Activated naive CD8-positive, alpha-beta T cell treated with anti-CD3 and anti-CD28 coated beads, Interleukin-2, amount 50 U/mL, for 24 hours (primary cell): ENCODE results near the gene C19orf12.
"Not testable (repeated sequence)": the region's sequence is repeated elsewhere in the genome, so short reads cannot be mapped to it uniquely, and the experiment has no call there.

Experiments
- ATAC-seq: fragments of 150-1000 bp; cut with Tn5 transposase; one replicate; pipeline ENCODE4 v1.10.0; 2021
- DNase-seq: peaks from one replicate; pipeline ENCODE4 v3.0.0; 2021
- H3K27ac Mint-ChIP-seq: one replicate; pipeline ENCODE4 v1.8.0; 2021; ENCODE audit warnings: mild to moderate bottlenecking, mixed read lengths
- H3K27me3 Mint-ChIP-seq: one replicate; pipeline ENCODE4 v1.8.0; 2021; ENCODE audit warnings: mixed read lengths
- H3K36me3 Mint-ChIP-seq: one replicate; pipeline ENCODE4 v1.8.0; 2021; ENCODE audit warnings: low read depth, mixed read lengths
- H3K4me1 Mint-ChIP-seq: one replicate; pipeline ENCODE4 v1.8.0; 2021; ENCODE audit warnings: mixed read lengths
- H3K4me3 Mint-ChIP-seq: one replicate; pipeline ENCODE4 v1.8.0; 2021; ENCODE audit warnings: mild to moderate bottlenecking, moderate library complexity, mixed read lengths
- H3K9me3 Mint-ChIP-seq: one replicate; pipeline ENCODE4 v1.8.0; 2021; ENCODE audit warnings: mixed read lengths

The C19orf12 gene

DNA sequence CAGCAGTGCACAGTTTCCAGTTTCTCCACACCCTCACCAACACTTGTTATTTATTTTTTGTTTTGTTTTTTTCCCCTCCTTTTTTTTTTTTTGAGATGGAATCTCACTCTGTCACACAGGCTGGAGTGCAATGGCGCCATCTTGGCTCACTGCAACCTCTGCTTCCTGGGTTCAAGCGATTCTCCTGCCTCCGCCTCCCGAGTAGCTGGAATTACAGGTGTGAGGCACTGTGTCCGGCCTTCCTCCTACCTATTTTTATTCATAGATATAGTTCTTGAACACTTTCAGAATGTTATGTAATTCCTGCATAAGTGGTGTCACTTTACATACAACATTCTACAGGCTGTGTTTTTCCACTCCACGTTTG lies 44.1 kb downstream of the C19orf12 start:
- DNase-seq, ATAC-seq, H3K9me3 Mint-ChIP-seq, H3K27me3 Mint-ChIP-seq: not testable (repeated sequence)
- H3K36me3 Mint-ChIP-seq: peaks cover 33% of the 10 kb centered on the region
- peaks cover 85% of the 10 kb centered on the region for H3K4me1 Mint-ChIP-seq
- H3K4me3 Mint-ChIP-seq: peak overlapping the region; percentile 63
- peak overlapping the region; percentile 91 for H3K27ac Mint-ChIP-seq

DNA sequence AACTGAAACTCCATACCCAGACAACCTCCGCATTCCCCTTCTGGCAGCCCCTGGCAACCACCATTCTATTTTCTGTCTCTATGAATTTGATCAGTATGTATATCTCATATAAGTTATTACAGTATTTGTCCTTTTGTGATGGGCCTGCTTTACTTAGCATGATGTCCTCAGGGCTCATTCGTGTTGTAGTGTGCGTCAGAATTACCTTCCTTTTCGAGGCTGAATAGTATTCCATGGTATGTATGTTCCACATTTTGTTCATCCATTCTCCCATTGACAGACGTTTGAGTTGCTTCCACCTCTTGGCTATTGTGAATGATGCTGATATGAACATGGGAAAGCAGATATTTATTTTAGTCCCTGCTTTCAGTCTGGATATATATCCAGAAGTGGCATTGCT lies 44.8 kb downstream of the C19orf12 start:
- DNase-seq: no peak
- Mint-ChIP-seq H3K4me3 (peak overlapping the region; percentile 14), H3K27ac (peak overlapping the region; percentile 91), H3K36me3 (peaks cover 30% of the 10 kb centered on the region), H3K27me3 (no peaks in the 10 kb centered on the region), H3K4me1 (peaks cover 77% of the 10 kb centered on the region), H3K9me3 (no peaks in the 10 kb centered on the region)
- ATAC-seq: no peak

DNA sequence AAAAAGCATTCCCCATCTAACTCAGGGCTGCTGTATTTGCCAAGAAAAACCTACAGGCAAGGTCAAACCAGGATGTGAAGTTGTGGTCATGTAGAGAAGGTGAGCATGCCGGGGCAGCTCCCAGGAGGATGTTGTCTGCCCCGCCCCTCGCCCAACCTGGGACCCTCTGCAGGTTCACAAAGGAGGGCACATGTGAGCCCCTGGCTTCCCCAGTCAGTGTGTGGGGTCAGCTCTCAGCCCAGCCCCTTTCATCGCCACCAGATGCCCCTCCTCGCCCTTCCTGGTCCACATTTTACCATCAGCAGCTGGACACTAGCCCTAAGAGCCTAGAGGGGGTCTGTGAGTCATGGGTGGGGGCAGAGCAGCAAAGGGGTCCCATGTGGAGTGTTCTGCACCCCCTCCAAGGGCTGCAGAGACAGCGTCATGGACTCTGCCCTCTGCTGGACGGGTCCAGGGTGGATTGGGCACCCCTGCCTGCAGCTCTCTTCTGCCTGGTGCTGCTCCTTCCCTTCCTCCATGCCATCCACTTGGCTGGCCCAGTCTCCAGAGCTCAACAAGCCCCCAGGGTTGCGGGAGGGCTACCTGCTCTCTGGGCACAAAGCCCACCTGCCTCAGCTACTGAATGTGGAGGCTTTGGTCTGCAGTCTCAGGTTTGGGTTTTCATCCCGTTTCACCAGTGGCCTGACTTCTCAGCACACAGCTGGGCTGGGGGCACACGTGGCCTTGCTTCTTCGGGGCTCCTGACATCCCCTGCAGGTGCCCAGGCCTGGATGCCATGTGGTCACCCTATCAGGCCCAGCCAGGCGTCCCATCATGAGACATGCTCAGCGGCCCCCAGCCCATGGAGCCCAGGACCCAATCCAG lies 46.1 kb downstream of the C19orf12 start:
- H3K27me3 Mint-ChIP-seq: no peaks in the 10 kb centered on the region
- no peak for ATAC-seq
- peak overlapping the region; percentile 89 for H3K4me3 Mint-ChIP-seq
- peak overlapping the region; percentile 84 for H3K27ac Mint-ChIP-seq
- peak; percentile 46 for DNase-seq
- H3K36me3 Mint-ChIP-seq: peaks cover 30% of the 10 kb centered on the region
- H3K9me3 Mint-ChIP-seq: no peaks in the 10 kb centered on the region
- H3K4me1 Mint-ChIP-seq: peaks cover 81% of the 10 kb centered on the region

DNA sequence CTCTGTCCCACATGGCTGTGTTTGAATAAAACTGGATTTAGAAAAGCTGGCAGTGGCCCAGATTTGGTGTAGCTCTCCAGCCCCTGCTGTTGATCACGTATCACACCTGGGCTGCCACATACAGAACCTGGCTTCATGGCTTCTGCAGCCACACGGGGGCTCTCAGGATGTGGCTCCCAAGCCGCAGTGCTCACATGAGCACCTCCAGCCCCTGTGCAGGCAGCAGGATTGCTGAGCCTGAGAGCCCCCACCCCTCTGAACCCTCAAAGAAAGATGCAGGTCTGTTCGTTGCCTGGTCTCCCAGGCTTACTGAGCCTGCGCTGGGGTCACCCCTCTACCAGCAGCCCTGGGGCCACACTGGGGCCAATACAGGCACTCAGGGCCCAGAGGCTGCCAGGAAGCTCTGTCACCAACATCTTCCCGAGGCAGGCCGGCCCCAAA lies 47.1 kb downstream of the C19orf12 start:
- no peaks in the 10 kb centered on the region for H3K27me3 Mint-ChIP-seq
- peak overlapping the region; percentile 89 for H3K4me3 Mint-ChIP-seq
- H3K4me1 Mint-ChIP-seq: peaks cover 78% of the 10 kb centered on the region
- H3K36me3 Mint-ChIP-seq: peaks cover 28% of the 10 kb centered on the region
- H3K9me3 Mint-ChIP-seq: no peaks in the 10 kb centered on the region
- H3K27ac Mint-ChIP-seq: peak overlapping the region; percentile 84
- ATAC-seq (peak; percentile 17), DNase-seq (peak; percentile 64)

DNA sequence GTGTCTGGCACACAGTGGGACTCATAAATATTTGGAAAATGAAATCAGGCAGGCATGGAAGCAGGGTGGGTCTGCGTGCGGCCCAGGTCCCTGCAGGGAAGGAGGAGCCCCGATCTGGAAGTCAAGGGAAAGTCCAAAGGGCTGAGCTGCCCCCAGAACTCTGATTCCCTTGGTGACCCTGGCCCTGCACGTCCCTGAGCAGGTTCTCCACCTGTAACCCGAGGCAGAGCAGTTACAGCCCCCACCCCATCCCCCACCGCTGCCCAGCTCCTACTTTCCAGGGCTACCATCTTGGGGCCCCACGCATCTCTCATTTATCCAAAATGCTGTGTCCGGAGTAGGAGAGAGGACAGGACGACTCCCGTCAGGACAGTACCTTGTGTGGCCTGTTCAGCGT lies 47.7 kb downstream of the C19orf12 start:
- H3K27me3 Mint-ChIP-seq: no peaks in the 10 kb centered on the region
- peak overlapping the region; percentile 89 for H3K4me3 Mint-ChIP-seq
- ATAC-seq: no peak
- H3K27ac Mint-ChIP-seq: peak overlapping the region; percentile 84
- DNase-seq: no peak
- H3K9me3 Mint-ChIP-seq: no peaks in the 10 kb centered on the region
- peaks cover 25% of the 10 kb centered on the region for H3K36me3 Mint-ChIP-seq
- H3K4me1 Mint-ChIP-seq: peaks cover 78% of the 10 kb centered on the region

DNA sequence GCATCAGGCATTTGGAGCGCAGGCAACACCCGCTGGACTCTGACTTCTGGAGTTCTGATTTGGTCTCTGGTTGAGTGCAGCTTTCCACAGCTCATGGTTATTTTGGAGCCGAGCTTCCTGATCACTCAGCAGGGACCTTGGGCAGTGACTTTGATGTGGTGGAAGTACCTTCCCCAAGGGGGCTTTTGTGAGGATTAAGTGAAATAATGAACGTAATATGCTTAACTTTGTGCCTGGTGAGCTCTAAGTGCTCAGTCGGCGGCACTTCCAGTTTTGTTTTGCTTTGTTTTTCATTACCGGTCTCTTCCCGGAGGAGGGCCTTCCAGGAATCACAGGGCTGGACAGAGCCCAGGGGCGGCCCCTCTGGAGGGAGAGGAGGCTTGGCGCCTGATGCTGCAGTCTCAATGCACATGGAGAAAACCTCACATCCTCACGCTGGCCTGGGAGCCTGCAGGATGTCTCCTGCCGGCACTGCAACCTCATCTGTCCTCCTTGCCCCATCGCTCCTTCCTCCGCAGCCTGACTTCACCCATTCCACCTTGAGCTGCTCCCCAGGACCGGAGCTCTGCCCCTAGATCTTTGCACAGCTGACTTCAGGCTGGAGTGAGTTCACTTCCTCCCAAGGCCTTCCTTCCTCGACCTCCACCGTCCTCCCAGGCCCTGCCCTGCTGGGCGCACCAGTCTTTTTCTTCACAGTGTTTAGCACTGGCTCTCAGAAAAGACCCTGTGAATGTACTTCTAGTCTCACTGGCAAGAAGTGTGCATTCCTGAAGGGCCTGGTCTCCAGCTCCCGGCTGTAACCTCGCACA lies 48.3 kb downstream of the C19orf12 start:
- peaks cover 22% of the 10 kb centered on the region for H3K36me3 Mint-ChIP-seq
- H3K27ac Mint-ChIP-seq: peak overlapping the region; percentile 84
- H3K4me1 Mint-ChIP-seq: peaks cover 77% of the 10 kb centered on the region
- no peaks in the 10 kb centered on the region for H3K9me3 Mint-ChIP-seq
- no peak for ATAC-seq
- H3K4me3 Mint-ChIP-seq: peak overlapping the region; percentile 89
- H3K27me3 Mint-ChIP-seq: no peaks in the 10 kb centered on the region
- DNase-seq: peak; percentile 31

DNA sequence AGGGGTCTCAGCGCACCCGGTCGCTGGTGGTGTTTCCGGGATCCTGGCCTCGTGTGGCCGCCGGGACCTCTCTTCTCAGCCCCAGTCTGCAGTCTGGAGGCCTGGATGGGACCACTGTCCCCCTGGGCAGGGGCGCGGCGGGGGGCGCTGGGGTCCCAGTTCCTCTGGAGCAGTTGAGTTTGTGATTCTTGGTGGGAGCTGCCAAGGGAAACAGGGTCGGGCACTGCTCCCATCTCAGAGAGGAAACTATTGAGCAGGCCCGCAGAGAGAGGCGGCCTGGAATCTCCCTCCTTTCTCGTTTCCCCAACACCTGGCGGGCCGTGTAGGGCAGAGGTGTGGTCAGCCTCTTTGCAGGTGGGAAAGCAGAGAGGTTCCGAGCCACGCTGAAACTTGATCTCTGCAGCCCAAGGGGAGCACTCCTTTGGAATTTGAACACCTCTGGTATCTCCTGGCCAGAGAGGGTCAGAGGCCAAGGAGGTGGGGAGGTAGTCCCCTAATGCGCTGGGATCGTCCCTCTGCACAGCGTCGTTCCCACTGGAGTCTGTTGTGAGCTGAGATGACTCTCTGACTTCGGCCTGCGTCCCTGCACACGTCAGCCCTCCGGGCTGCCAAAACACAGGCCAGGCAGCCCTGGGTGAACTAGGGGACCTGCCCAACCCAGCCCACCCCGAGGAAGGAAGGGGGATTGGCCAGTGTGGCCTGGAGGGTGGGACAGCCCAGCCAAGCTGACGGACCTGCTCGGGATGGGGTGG lies 49.1 kb downstream of the C19orf12 start:
- ATAC-seq: no peak
- no peaks in the 10 kb centered on the region for H3K9me3 Mint-ChIP-seq
- peak overlapping the region; percentile 84 for H3K27ac Mint-ChIP-seq
- H3K4me3 Mint-ChIP-seq: peak overlapping the region; percentile 89
- no peaks in the 10 kb centered on the region for H3K27me3 Mint-ChIP-seq
- no peak for DNase-seq
- peaks cover 15% of the 10 kb centered on the region for H3K36me3 Mint-ChIP-seq
- peaks cover 75% of the 10 kb centered on the region for H3K4me1 Mint-ChIP-seq

DNA sequence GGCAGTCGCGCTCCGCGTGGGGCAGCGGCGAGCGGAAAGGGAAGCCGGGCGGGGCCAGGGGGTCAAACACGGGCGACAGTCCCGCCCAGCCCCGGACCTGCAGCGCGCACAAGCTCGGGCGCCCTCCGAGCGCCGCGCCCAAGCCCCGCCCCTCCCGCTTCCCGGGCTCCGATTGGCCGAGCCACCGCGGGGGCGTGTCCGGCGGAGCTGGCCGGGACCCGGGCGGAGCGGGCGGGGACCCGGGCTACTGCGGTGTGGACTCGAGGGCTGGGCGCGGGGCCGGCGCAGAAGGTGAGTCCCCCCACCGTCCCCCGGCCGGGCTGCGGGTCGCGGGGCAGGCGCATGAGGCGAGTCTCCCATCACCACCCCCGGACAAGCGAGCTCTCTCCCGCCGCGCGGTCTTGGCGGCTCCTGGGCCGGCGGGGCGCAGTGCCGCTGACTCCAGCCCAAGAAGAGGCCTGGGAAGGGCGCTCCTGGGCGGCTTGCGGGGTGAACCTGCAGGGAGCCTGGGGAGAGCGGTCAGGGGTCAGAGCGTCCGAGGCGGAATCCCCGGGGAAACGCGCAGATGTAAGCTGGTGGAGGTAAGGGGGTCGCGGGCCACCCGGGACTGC lies 49.7 kb downstream of the C19orf12 start, which contains the start of gene PLEKHF1:
Gene PLEKHF1, plus strand, starts transcription at position 247 of the 611 bp plus-strand sequence. CDS start 8,379 bp downstream, outside the sequence.
- Mint-ChIP-seq H3K4me3 (peak within 1 kb of the TSS; percentile 89), H3K27me3 (no peaks in the 10 kb centered on the region), H3K4me1 (peaks cover 75% of the 10 kb centered on the region), H3K9me3 (no peaks in the 10 kb centered on the region), H3K36me3 (peaks cover 12% of the 10 kb centered on the region), H3K27ac (peak within 1 kb of the TSS; percentile 75)
- peak; percentile 93 for DNase-seq
- ATAC-seq: peak; percentile 76

DNA sequence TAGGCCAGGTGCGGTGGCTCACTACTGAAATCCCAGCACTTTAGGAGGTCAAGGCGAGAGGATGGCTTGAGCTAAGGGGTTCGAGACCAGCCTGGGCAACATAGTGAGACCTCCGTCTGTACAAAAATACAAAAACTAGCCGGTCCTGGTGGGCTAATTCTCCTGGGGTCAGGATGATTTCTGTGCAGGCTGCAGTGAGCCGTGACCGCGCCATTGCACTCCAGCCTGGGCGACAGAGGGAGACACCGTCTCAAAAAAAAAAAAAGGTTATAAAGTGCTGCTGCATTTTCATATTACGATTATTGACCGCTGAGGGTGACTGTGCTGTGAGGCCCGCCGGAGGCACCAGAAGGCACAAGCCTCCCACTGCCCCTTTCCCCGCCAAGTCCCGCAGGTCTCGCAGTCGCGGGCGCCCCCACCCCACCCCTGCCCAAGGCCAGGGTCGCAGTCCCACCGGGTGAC lies 50.3 kb downstream of the C19orf12 start:
- Mint-ChIP-seq H3K4me1 (peaks cover 72% of the 10 kb centered on the region), H3K9me3 (no peaks in the 10 kb centered on the region), H3K4me3 (peak overlapping the region; percentile 75), H3K36me3 (peaks cover 8% of the 10 kb centered on the region), H3K27ac (peak overlapping the region; percentile 75), H3K27me3 (no peaks in the 10 kb centered on the region)
- DNase-seq (no peak), ATAC-seq (peak; percentile 10)

DNA sequence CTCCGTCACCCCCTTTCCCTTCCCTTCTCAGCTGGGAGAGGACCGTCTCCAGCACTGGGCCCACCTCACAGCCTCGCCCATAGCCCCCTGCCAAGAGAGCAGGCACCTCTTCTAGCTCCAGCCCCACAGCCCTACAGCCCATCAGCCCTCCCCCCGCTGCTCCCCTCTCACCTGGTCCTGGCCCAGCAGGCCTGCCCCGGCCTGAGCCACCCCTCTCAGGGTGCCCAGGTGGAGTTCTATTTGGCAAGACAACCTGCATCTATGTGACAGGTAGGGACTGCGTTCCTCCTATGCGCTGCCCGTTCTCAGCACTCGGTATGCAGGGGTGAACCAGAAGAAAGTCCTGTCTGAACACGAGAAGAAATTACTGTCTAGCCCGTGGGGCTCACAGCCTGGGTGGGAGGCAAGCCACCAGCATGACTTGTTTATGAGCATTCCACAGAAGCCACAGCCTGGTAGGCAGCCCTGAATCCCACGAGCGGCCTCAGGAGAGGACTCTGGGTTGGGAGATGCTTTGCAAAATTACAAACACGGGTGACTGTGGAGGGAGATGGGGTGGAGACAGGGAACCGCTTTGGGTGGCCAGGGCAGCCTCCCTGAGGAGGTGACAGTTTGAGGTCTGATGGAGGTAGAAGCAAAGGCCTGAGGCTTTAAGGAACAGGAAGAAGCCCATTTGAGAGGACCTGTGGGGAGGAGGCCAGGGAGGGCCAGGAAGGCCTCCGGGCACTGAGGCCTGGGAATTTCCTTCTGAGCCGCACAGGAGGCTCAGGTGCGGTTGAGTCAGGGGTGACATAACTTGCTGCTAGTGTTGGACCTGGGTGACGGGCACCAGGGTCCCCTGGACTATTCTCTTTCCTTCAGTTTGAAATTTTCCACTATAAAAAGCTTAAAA lies 51.0 kb downstream of the C19orf12 start:
- H3K27ac Mint-ChIP-seq: peak overlapping the region; percentile 75
- H3K4me1 Mint-ChIP-seq: peaks cover 65% of the 10 kb centered on the region
- no peaks in the 10 kb centered on the region for H3K9me3 Mint-ChIP-seq
- ATAC-seq: no peak
- H3K4me3 Mint-ChIP-seq: peak overlapping the region; percentile 75
- H3K27me3 Mint-ChIP-seq: no peaks in the 10 kb centered on the region
- H3K36me3 Mint-ChIP-seq: peaks cover 6% of the 10 kb centered on the region
- no peak for DNase-seq

DNA sequence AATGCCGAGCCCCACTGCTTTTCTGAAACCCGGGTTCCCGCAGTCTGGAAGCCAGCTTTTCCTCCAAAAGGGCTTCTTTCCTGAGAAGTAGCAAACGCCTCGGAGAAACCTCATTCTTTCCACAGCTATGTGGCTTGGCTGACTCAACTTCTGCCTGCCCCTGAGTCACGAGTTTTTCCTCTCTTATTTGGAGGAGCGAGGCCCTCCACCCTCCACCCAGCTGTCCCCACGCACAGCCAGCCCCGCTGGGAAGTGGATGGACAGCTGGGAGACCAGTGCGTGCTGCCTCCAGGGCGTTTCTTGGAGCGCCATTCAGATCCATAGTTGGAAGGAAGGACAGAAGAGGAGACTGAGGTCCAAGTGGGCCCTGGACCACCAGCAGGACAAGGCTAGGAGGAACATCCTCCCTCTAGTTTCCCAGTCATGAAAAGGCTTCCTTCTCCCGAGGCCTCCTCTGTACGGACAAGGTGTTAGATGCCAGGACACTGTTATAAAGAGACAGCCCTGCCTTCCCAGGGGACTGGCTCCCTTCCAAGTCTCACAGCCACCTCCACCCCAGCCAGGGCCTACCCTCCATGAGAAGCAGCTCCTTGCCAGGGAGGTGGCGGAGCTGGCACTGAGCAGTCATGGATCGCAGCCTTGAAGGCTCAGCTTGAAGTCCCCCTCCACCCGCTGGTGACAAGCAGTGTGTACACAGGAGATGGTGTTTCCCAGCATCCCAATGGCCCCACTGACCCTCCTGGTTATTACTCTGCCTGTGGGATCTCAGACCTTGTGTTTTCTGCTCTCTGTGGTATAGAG lies 52.3 kb downstream of the C19orf12 start:
- peak; percentile 56 for DNase-seq
- H3K36me3 Mint-ChIP-seq: peaks cover 6% of the 10 kb centered on the region
- peak; percentile 55 for ATAC-seq
- no peaks in the 10 kb centered on the region for H3K27me3 Mint-ChIP-seq
- no peaks in the 10 kb centered on the region for H3K9me3 Mint-ChIP-seq
- H3K4me1 Mint-ChIP-seq: peaks cover 52% of the 10 kb centered on the region
- H3K27ac Mint-ChIP-seq: peak overlapping the region; percentile 92
- peak overlapping the region; percentile 66 for H3K4me3 Mint-ChIP-seq

DNA sequence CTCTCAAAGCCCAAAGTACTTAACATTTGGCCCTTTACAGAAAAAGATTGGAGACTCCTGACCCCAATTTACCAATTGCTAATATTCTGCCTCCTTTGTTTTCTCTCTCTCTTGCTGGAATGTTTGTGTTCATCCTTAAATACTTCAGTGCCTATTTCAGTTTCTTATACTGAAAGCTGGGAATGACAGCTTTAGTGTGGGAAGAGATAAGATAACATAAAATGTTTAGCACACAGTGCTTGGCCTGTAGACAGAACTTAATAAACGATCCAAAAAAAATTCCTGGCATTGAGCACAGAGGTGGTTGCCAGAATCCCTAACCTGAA lies 52.8 kb downstream of the C19orf12 start:
- Mint-ChIP-seq H3K27ac (peak overlapping the region; percentile 92), H3K36me3 (peaks cover 5% of the 10 kb centered on the region), H3K4me1 (peaks cover 47% of the 10 kb centered on the region), H3K9me3 (no peaks in the 10 kb centered on the region), H3K27me3 (no peaks in the 10 kb centered on the region), H3K4me3 (peak overlapping the region; percentile 66)
- no peak for DNase-seq
- ATAC-seq: no peak
